Right kidney (tissue), 1 donor: Measurements from ENCODE around the gene GDF10.

ENCODE experiments used
- DNase-seq: peaks from one replicate; pipeline ENCODE4 v3.0.0-alpha.2; 2016

Gene GDF10

GRCh38 chr10:47268696-47269095, 31.3 kb upstream of the GDF10 start:
- DNase-seq = no peak

DNA sequence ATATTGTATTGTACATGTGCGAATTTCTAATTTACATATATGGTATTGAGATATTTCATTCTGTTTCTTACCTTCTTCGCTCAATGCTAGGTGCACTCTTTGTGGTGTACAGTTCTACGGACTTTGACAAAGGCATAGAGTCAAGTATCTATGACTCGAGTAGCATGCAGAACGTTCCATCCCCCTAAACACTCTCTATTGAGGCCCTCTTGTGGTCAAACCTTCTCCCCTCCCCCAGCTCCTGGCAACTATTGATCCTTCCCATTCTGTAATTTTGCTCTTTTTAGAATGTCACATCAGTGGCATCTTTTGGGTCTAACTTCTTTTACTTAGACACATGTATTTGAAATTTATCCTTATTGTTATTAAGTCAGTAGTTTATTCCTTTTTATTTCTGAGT, 30.7 kb upstream of the GDF10 start:
- DNase-seq = no peak

DNA sequence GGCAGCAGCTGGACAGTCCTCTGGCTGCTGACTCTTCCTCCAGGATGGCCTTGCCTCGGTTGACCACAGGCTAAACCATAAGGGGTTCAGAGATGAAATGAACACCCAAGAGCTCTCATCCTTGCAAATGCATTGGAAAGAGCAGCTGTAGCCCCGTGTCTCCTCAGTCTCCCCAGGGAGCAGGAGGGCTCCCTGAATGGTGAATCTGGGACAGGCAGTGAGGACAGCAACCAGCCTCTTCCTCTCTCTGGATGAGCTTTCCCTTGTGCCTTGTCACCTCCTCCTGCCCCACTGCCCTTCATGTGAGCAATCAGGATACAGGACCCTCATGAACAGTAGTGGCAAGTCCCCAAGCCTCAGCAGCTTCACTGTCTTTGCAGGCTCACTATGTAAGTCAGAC, 23.9 kb upstream of the GDF10 start:
- DNase-seq = no peak

DNA sequence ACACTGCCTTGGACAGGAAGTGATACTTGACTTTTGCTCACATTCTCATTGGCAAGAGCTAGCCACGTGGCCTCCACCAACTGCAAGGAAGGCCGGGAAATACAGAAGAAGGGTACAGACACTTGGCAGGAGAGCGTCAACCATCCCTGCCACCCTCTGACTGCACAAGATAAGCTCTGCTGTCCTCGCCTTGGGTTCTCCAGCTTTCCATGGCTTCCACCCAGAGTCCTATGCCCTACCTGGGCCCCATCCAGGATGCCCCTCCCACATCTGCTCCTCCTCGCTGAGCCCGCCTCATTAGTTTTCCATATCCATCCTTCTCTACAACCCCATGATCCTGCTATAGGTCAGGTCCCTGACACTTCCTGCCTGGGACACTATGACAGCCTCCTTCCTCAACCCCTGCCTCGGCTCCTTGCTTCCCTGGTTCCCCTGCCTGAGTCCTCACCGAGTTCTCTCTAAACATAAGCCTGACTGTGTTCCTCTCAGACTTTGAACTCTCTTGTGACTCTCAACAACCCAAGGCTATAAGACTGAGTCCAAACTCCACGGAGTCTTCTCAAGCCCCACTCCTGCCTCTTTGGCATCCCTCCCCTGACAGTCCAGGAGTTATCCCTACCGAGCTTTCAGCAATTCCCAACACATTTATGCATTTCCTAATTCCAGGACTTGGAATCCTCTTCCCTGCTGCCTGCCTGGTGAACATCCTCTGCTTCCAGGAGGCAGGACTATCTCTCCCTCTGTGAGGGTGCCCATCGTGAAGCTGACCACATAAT, 23.2 kb upstream of the GDF10 start:
- DNase-seq = no peak

DNA sequence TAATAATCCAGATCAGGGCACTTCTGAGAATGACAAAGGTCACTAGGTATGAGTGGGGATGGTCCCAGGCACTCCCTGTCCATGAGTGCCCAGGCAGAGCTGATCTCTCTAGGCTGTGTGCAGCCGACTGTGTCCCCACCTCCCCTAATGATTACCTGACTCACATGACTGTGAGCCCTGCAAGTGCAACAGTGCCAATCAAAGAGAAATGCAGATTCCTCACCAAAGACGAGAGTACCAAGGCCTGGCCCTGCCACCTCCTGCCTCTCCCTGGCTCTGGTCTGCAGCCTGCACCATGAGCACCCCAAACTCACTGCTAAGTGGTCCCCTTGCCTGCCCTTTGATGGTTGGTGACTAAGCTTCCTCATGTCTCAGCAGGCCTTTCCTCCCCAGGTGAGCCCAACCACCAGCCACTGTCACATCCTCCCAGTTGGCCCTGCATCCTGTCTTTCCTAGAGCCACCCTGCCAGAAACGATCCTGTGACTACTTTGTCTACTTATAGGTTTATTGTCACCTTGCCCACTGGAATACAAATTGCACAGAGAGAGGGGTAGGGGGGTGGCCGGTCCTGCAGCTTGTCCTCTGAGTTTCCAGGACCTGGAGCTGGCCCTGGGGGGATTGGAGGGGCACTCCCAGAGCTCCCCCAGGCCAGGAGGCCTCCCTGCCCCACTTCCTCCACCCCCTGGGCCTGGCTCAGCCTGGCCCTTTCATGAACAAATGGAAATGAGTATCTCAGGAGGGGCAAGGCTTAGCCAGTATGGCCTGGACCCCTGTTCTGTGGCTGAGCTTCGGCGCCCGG, 22.4 kb upstream of the GDF10 start:
- DNase-seq = no peak

DNA sequence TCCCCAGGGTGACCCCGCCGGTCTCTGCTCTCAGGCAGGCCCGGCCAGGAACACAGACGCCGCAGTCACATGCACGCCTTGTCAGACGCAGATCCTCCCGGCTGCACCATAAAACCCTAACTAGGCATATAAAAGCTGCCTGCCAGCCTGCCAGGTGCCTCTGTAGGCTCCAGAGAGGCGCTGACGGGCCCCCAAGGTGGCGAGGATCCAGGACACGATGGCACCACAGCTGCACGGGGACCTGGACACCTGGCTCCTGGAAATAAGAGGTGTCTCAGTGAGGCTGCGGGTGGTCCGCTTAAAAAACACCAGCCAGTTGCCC, 21.9 kb upstream of the GDF10 start:
- DNase-seq = no peak

DNA sequence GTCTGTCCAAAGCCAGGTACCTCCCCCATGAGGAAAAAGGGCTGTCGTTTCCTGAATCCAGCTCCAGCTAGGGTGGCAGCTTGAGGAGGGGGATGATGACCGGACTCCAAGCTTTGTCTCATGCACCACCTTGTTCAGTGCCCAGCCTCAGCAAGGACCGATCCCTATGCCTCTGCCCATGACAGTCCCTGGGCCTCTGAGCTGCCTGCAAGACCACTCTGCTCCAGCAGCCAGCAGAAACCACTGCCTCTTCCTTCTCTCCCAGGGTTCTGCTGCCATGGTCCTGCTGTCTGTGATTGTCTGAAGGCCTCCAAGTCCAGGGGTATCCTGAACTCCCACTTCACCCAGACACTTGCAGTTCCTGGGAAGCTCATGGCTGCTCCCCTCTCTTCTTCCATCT, 21.3 kb upstream of the GDF10 start:
- DNase-seq = no peak

GRCh38 chr10:47279276-47279675, 20.7 kb upstream of the GDF10 start:
- no peak for DNase-seq

- DNase-seq = no peak
These were observed 17.9 kb upstream of the GDF10 start for GRCh38 chr10:47282005-47282656.

DNA sequence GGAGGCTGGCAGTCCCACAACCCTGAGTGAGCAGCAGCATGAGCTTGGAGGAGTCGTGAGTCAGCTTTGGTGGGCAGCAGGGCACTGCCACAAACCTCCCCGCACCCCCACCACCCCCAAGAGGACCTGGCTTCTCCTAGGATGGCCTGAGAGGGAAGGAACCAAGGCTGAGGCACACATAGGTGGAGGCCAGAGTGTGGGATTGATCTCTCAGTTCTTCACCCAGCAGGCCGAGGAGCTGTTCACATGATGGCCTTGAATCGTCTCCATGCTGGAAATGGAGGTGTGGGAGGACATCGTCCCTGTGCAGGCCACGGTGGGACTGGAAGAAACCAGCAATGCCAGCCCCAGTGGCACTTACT, 17.4 kb upstream of the GDF10 start:
- DNase-seq = no peak

DNA sequence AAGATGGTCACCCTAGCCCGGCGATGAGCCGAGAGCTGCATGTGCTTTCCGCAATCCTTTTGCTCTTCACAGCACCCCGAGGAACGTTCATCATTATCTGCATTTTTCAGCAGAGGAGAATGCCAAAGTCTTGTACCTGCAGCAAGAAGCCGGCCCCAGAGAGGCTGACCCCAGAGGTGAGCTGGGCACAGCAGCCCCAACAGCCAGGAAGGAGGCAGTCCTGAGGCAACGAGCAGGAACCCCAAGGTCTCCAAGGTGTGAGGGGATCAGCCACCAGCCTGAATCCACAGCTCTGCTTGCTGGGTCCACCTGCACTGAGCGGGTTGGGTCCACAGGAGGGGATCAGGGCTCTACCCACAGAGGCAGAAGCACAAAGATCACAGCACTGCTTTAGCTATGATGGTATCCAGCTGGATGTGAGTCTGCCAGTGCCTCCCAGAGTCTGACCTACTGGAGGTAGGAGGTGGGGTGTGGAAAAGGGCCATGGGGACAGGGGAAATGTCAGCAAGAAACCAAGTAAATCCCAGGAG, 16.8 kb upstream of the GDF10 start:
- no peak for DNase-seq

DNA sequence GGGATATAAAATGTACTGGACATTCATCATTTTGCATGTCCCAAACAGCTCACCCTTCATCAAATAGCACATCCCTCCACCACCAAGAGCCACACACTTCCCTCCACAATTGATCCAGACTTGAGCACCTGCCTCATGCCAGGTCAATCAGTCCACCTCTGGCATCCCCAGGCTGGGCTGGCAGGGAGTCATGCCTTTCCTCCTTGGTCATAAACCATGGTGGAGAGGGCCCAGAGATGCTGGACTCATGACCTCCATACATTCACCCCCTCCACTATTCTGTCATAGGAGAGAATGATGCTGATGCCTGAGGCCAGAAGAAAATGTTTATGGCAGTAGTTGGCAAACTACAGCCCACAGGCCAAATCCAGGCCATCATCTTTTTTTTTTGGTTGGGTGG, 16.1 kb upstream of the GDF10 start:
- no peak for DNase-seq

DNA sequence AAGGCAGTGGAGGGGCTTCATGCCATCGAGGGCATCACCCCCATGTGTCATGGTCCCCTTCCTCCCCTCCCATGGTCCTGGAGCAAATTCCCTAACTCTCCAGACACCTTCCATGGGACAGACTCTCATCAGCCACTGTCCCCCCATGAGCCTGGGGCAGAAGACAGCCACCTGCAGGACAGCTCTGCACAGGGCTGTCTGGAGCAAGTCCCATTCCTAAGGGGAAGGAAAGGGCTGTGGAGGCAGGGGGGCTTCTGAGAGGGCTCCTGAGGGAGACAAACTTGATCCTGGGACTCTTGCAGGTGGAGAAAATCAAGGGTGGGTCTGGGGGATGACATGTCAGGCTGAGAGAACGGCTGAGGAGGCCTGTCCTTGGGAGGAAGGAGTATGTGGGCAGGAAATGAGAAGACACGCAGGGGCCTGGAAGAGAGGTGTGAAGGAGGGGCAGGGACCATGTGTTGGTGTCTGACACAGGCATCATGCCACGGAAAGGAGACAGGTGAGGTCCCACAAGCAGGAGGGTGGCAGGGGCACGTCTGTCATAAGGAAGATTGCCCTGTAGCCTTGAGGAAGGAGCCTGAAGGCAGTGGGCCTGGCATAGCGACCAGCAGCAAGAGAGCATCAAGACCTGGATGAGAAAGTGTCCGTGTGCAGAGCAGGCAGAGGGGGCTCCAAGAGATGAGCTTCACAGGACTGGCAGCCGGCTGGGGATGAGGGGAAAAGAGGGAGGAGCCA, 14.4 kb upstream of the GDF10 start:
- no peak for DNase-seq

DNA sequence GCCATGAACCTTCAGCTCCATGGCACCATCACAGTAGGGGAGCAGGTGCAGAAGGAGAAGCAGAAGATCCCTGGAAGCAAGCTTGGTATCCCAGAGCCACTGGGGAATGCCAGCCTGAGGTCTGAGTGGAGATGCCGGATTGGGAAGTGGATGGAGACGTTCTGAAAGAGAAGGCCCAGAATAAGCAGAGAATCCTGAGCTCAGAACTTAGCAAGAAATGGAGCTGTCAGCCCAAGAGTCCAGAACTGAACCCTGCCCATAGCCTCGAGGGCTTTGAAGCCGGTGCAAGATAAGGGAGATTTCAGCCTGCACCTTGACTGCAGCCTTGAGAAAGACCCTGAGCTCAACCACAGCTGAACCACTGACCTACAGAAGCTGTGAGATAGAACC, 13.9 kb upstream of the GDF10 start:
- DNase-seq = no peak

GRCh38 chr10:47286591-47287315, 13.2 kb upstream of the GDF10 start:
- DNase-seq = no peak

GRCh38 chr10:47287365-47287802, 12.6 kb upstream of the GDF10 start:
- DNase-seq = no peak

- no peak for DNase-seq
These were observed 12.2 kb upstream of the GDF10 start for GRCh38 chr10:47287805-47288204.

GRCh38 chr10:47288236-47288635, 11.8 kb upstream of the GDF10 start:
- no peak for DNase-seq

DNA sequence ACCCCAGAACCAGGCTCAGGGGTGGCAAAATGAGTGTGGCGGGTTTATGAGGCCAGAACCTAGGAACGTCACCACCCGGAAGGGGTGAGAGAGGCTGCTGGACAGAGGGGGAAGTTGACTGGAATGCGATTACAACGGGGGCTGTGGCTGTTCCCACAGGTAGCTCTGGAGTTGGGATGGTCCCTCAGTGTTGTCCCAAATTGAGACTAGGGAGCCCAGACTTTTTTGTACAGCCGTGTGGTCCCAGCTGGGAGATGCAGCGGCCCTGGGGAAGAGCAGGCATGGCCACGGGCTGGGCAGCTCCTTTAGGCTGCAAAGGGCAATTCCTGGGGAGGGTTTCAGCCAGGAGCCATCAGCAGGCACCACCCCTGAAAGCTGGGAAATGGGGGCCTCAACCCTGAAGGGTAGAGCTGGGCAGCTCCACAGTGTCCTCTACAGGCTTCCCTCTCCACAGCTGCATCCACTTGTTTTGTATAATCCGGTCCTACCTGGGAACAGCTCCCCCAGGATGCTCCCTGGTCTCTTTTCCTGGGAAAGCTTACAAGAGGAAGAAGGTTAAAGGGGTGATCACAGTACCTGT, 11.0 kb upstream of the GDF10 start:
- DNase-seq = no peak

- DNase-seq = no peak
These were observed 10.1 kb upstream of the GDF10 start for GRCh38 chr10:47289921-47290320.

DNA sequence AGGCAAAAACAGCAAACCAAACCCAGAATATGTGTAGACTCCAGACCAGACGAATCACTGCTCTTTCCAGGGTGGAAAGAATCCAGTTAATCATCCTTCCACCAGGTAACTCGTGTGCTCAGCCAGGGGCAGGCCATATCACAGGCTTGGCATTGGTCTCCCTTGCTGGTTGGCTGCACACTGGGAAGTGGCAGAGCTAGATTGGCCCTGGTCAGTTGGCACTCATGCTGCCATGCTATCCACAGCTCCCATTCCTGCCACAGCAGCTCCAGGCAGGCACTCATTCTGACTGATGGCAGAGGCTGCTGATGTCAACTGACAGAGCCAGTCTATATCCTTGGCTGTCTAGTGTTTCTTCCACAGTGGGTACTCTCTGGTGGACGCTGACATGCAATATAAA, 9.7 kb upstream of the GDF10 start:
- DNase-seq = no peak

GRCh38 chr10:47291682-47292081, 8.3 kb upstream of the GDF10 start:
- no peak for DNase-seq
